ENCODE data around the gene CDH13. TPM values are rescaled to one million over a fixed set of nuclear protein-coding genes. Genes with fewer than 3 reads are reported as not detected.

CDH13 gene
- polyA plus RNA-seq, 1 donor from 2014 or later: 3.2 TPM

DNA sequence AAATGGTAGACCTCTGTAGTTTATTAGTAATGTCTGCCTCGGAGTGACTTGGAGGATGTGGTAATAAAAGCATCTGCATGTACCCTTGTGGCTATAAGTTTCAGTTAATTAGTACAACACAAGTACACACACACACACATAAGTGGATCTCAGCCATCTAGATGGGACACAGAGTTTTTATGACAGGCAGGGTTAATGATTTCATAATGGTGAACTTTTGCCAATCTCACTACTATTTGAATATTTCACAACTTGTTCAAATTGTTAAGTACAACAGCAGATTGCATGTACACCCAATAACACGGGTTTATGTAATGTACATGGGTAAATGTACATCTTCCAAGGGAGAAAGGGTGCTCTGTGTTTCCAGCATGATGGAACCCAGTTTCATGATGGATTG, 669.7 kb downstream of the CDH13 start:
- Histone ChIP-seq H3K4me3 (ENCODE audit: low read length) (no peak overlapping the region), H3K9me3 (ENCODE audit: low read length) (no peaks in the 10 kb centered on the region), H3K79me2 (replicated peaks; ENCODE audit: insufficient read depth, low read length) (no peaks in the 10 kb centered on the region), H3K27ac (ENCODE audit: low read length) (no peak overlapping the region), H3K36me3 (ENCODE audit: insufficient read depth, low read length) (no peaks in the 10 kb centered on the region), H3K9ac (ENCODE audit: low read length) (no peak overlapping the region), H2AFZ (ENCODE audit: low read depth, low read length) (no peak overlapping the region), H4K20me1 (ENCODE audit: insufficient read depth) (no peaks in the 10 kb centered on the region), H3K4me2 (ENCODE audit: low read length) (no peak overlapping the region), H3K27me3 (ENCODE audit: insufficient read depth, low read depth, low read length) (no peaks in the 10 kb centered on the region), H3F3A (ENCODE audit: insufficient read depth, low read length, poor library complexity, severe bottlenecking) (no peaks in the 10 kb centered on the region), H3K9me2 (ENCODE audit: insufficient read depth, low read length) (no peaks in the 10 kb centered on the region)
- TF ChIP-seq, protein P1, sequence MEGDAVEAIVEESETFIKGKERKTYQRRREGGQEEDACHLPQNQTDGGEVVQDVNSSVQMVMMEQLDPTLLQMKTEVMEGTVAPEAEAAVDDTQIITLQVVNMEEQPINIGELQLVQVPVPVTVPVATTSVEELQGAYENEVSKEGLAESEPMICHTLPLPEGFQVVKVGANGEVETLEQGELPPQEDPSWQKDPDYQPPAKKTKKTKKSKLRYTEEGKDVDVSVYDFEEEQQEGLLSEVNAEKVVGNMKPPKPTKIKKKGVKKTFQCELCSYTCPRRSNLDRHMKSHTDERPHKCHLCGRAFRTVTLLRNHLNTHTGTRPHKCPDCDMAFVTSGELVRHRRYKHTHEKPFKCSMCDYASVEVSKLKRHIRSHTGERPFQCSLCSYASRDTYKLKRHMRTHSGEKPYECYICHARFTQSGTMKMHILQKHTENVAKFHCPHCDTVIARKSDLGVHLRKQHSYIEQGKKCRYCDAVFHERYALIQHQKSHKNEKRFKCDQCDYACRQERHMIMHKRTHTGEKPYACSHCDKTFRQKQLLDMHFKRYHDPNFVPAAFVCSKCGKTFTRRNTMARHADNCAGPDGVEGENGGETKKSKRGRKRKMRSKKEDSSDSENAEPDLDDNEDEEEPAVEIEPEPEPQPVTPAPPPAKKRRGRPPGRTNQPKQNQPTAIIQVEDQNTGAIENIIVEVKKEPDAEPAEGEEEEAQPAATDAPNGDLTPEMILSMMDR (IDR thresholded peaks at IDR 0.05; ENCODE audit: poor library complexity, severe bottlenecking): no peak
- no peak for TF ChIP-seq POLR2AphosphoS5 (IDR thresholded peaks at IDR 0.05)
- no peak for TF ChIP-seq MXI1 (conservative IDR thresholded peaks at IDR 0.05; ENCODE audit: poor library complexity, severe bottlenecking)
- TF ChIP-seq, protein P2, sequence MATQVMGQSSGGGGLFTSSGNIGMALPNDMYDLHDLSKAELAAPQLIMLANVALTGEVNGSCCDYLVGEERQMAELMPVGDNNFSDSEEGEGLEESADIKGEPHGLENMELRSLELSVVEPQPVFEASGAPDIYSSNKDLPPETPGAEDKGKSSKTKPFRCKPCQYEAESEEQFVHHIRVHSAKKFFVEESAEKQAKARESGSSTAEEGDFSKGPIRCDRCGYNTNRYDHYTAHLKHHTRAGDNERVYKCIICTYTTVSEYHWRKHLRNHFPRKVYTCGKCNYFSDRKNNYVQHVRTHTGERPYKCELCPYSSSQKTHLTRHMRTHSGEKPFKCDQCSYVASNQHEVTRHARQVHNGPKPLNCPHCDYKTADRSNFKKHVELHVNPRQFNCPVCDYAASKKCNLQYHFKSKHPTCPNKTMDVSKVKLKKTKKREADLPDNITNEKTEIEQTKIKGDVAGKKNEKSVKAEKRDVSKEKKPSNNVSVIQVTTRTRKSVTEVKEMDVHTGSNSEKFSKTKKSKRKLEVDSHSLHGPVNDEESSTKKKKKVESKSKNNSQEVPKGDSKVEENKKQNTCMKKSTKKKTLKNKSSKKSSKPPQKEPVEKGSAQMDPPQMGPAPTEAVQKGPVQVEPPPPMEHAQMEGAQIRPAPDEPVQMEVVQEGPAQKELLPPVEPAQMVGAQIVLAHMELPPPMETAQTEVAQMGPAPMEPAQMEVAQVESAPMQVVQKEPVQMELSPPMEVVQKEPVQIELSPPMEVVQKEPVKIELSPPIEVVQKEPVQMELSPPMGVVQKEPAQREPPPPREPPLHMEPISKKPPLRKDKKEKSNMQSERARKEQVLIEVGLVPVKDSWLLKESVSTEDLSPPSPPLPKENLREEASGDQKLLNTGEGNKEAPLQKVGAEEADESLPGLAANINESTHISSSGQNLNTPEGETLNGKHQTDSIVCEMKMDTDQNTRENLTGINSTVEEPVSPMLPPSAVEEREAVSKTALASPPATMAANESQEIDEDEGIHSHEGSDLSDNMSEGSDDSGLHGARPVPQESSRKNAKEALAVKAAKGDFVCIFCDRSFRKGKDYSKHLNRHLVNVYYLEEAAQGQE (IDR thresholded peaks at IDR 0.05; ENCODE audit: borderline replicate concordance): no peak
- no peak for TF ChIP-seq TAF1 (IDR thresholded peaks at IDR 0.05; ENCODE audit: low read depth)
- TF ChIP-seq EZH2 (IDR thresholded peaks at IDR 0.05; ENCODE audit: borderline replicate concordance, insufficient read depth, low read length, poor library complexity, severe bottlenecking): no peak
- no peak for TF ChIP-seq EP300 (conservative IDR thresholded peaks at IDR 0.05; ENCODE audit: poor library complexity, severe bottlenecking)
- TF ChIP-seq SMC3 (conservative IDR thresholded peaks at IDR 0.05; ENCODE audit: poor library complexity): no peak
- no peak for TF ChIP-seq RAD21 (conservative IDR thresholded peaks at IDR 0.05)

DNA sequence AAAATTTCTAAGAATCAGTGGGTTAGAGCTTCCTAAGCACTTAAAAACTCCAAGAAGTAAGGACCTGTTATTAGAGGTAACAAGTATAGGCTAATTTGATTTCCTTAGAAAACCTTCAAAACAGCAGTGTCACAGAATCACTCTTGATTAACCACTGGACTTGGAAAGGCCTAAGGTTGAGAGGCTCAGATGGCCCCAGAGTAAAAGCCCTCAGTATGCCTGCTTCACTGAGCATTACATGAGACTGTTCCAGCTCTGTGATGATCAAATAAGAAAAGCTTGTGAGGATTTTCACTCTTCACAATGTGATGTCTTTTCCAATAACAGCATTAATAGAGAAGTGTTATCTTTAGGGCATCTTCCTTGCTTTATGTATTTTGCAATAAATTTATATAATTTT, 671.8 kb downstream of the CDH13 start:
- H3K4me2 ChIP-seq (ENCODE audit: low read length): no peak overlapping the region
- H4K20me1 ChIP-seq (ENCODE audit: insufficient read depth): no peaks in the 10 kb centered on the region
- H2AFZ ChIP-seq (ENCODE audit: low read depth, low read length): no peak overlapping the region
- no peaks in the 10 kb centered on the region for H3K9me3 ChIP-seq (ENCODE audit: low read length)
- H3K79me2 ChIP-seq (replicated peaks; ENCODE audit: insufficient read depth, low read length): no peaks in the 10 kb centered on the region
- H3K4me3 ChIP-seq (ENCODE audit: low read length): no peak overlapping the region
- H3K27me3 ChIP-seq (ENCODE audit: insufficient read depth, low read depth, low read length): no peaks in the 10 kb centered on the region
- TF ChIP-seq, protein P1 (IDR thresholded peaks at IDR 0.05; ENCODE audit: poor library complexity, severe bottlenecking): no peak
- TF ChIP-seq EZH2 (IDR thresholded peaks at IDR 0.05; ENCODE audit: borderline replicate concordance, insufficient read depth, low read length, poor library complexity, severe bottlenecking) (no peak), EP300 (conservative IDR thresholded peaks at IDR 0.05; ENCODE audit: poor library complexity, severe bottlenecking) (no peak), TAF1 (IDR thresholded peaks at IDR 0.05; ENCODE audit: low read depth) (no peak), MXI1 (conservative IDR thresholded peaks at IDR 0.05; ENCODE audit: poor library complexity, severe bottlenecking) (no peak), RAD21 (conservative IDR thresholded peaks at IDR 0.05) (no peak), SMC3 (conservative IDR thresholded peaks at IDR 0.05; ENCODE audit: poor library complexity) (no peak), POLR2AphosphoS5 (IDR thresholded peaks at IDR 0.05) (no peak)
- TF ChIP-seq, protein P2 (IDR thresholded peaks at IDR 0.05; ENCODE audit: borderline replicate concordance): no peak
- no peaks in the 10 kb centered on the region for H3F3A ChIP-seq (ENCODE audit: insufficient read depth, low read length, poor library complexity, severe bottlenecking)
- no peak overlapping the region for H3K9ac ChIP-seq (ENCODE audit: low read length)
- H3K9me2 ChIP-seq (ENCODE audit: insufficient read depth, low read length): no peaks in the 10 kb centered on the region
- H3K27ac ChIP-seq (ENCODE audit: low read length): no peak overlapping the region
- H3K36me3 ChIP-seq (ENCODE audit: insufficient read depth, low read length): no peaks in the 10 kb centered on the region

Data from neural cell (in vitro differentiated cells).